Fibroblast of lung (primary cell): ENCODE results near the gene RPL13A. TPM values are rescaled to one million over a fixed set of nuclear protein-coding genes. Genes with fewer than 3 reads are reported as not detected.

Experiments
- DNase-seq, 2 donors: peaks; one replicate each; pipeline versions ENCODE4 v3.0.0 to v3.0.0-alpha.2; 2010; ENCODE audit warnings: low read depth in 2 of 2
- H2AFZ ChIP-seq: 2 replicates; pipeline ENCODE4 v1.5.1; 2012; ENCODE audit warnings: low read length, control low read depth, inconsistent platforms
- H3K27ac ChIP-seq: 2 replicates; pipeline ENCODE4 v1.5.1; 2011; ENCODE audit warnings: low read length, control low read depth; ENCODE audit not compliant: insufficient read depth
- H3K27me3 ChIP-seq: 2 replicates; pipeline ENCODE4 v1.5.1; 2011; ENCODE audit warnings: mild to moderate bottlenecking, low read length; ENCODE audit not compliant: control insufficient read depth, insufficient read depth
- H3K36me3 ChIP-seq: 2 replicates; pipeline ENCODE4 v1.5.1; 2011; ENCODE audit warnings: low read length; ENCODE audit not compliant: control insufficient read depth, insufficient read depth
- H3K4me1 ChIP-seq: 2 replicates; pipeline ENCODE4 v1.5.1; 2011; ENCODE audit warnings: low read length; ENCODE audit not compliant: control insufficient read depth, insufficient read depth; ENCODE audit errors: extremely low read depth
- H3K4me2 ChIP-seq: 2 replicates; pipeline ENCODE4 v1.5.1; 2011; ENCODE audit warnings: low read length, control low read depth; ENCODE audit not compliant: insufficient read depth; ENCODE audit errors: extremely low read depth
- H3K4me3 ChIP-seq, 4 experiments: fragments of 200-600 bp in 1 of 4; sonication (generic) in 1 of 4; replicated peaks in 1 of 4; 2 replicates each; pipeline ENCODE4 v1.5.1; 2011 to 2016; ENCODE audit warnings: low read length in 4 of 4, low read depth in 3 of 4, mild to moderate bottlenecking in 3 of 4, control low read depth in 2 of 4, inconsistent platforms in 1 of 4, mixed read lengths in 1 of 4; ENCODE audit not compliant: insufficient read depth in 1 of 4; ENCODE audit errors: control extremely low read depth in 1 of 4
- H3K79me2 ChIP-seq: 2 replicates; pipeline ENCODE4 v1.5.1; 2012; ENCODE audit warnings: mild to moderate bottlenecking, low read length, inconsistent platforms; ENCODE audit not compliant: control insufficient read depth, insufficient read depth
- H3K9ac ChIP-seq: 2 replicates; pipeline ENCODE4 v1.5.1; 2011; ENCODE audit warnings: mild to moderate bottlenecking, low read length, control low read depth; ENCODE audit not compliant: insufficient read depth
- H3K9me3 ChIP-seq: 2 replicates; pipeline ENCODE4 v1.5.1; 2012; ENCODE audit warnings: low read depth, low read length; ENCODE audit not compliant: control insufficient read depth, insufficient read depth
- H4K20me1 ChIP-seq: 2 replicates; pipeline ENCODE4 v1.5.1; 2011; ENCODE audit warnings: low read length; ENCODE audit not compliant: control insufficient read depth, insufficient read depth; ENCODE audit errors: extremely low read depth
- CTCF ChIP-seq, 2 donors: IDR thresholded peaks in 1 of 2; conservative IDR thresholded peaks in 1 of 2; 1 replicate in 1 of 2; 2 replicates in 1 of 2; pipeline ENCODE4 v1.5.1; 2011 to 2012; ENCODE audit warnings: low read length in 2 of 2, control low read depth in 1 of 2, inconsistent platforms in 1 of 2, low read depth in 1 of 2, mild to moderate bottlenecking in 1 of 2
- EZH2 ChIP-seq: IDR thresholded peaks from 2 replicates; pipeline ENCODE4 v1.5.1; 2012; ENCODE audit warnings: low read length, control low read depth, mild to moderate bottlenecking; ENCODE audit errors: missing control alignments
- polyA plus RNA-seq, 2 donors: library from polyadenylated mRNA; depleted of rRNA in 1 of 2; stranded (reverse) in 1 of 2; unstranded in 1 of 2; fragments of >200 nt; gene quantifications; 2 replicates each; pipeline ENCODE4 v1.2.1, GENCODE V29; 2011 to 2012; ENCODE audit warnings: missing spikeins in 1 of 2
- total RNA-seq: library from RNA; depleted of rRNA; stranded (reverse); fragments of >200 nt; gene quantifications from 2 replicates; pipeline ENCODE4 v1.2.1, GENCODE V29; 2014

The RPL13A gene
- total and polyA plus RNA-seq, 2 donors (not counting 1 experiment from before 2014, with no cell fraction given), result 1,418 to 3,385 TPM

- Histone ChIP-seq H4K20me1 (peaks cover 4% of the 10 kb centered on the region), H3K4me3 (no peak overlapping the region), H3K27me3 (no peaks in the 10 kb centered on the region), H3K9ac (no peak overlapping the region), H3K36me3 (peaks cover 33% of the 10 kb centered on the region), H3K4me2 (no peak overlapping the region), H3K79me2 (peaks cover 51% of the 10 kb centered on the region), H3K9me3 (no peaks in the 10 kb centered on the region), H3K4me1 (peaks cover 17% of the 10 kb centered on the region), H3K27ac (no peak overlapping the region), H2AFZ (no peak overlapping the region)
- TF ChIP-seq CTCF (conservative IDR thresholded peaks at IDR 0.05 in 1 of 2, IDR thresholded peaks at IDR 0.05 in 1 of 2; ENCODE audit: low read depth in 1 of 2, low read length in 2 of 2), result no peak
- TF ChIP-seq EZH2, result no peak
- peak; percentile 31 to 34 for DNase-seq
Observed at GRCh38 chr19:49492573-49493405, 5.4 kb downstream of the RPL13A start.

- Histone ChIP-seq H3K9ac (peak overlapping the region; percentile 95), H3K4me2 (peak overlapping the region; percentile 97), H3K79me2 (peaks cover 28% of the 10 kb centered on the region), H3K27ac (peak overlapping the region; percentile 92), H3K9me3 (no peaks in the 10 kb centered on the region), H4K20me1 (no peaks in the 10 kb centered on the region), H3K27me3 (no peaks in the 10 kb centered on the region), H3K4me1 (peaks cover 9% of the 10 kb centered on the region), H2AFZ (no peak overlapping the region), H3K4me3 (peak overlapping the region; percentile 88 to 97 (median 95)), H3K36me3 (peaks cover 31% of the 10 kb centered on the region)
- no peak for DNase-seq
- TF ChIP-seq EZH2 (no peak), CTCF (conservative IDR thresholded peaks at IDR 0.05 in 1 of 2, IDR thresholded peaks at IDR 0.05 in 1 of 2; ENCODE audit: low read depth in 1 of 2, low read length in 2 of 2) (no peak)
Observed at GRCh38 chr19:49496574-49497008, 9.2 kb downstream of the RPL13A start.

- no peaks in the 10 kb centered on the region for H3K27me3 ChIP-seq
- H3K9me3 ChIP-seq, result no peaks in the 10 kb centered on the region
- H3K79me2 ChIP-seq, result peaks cover 28% of the 10 kb centered on the region
- peaks cover 27% of the 10 kb centered on the region for H3K36me3 ChIP-seq
- peak overlapping the region; percentile 95 for H3K9ac ChIP-seq
- H2AFZ ChIP-seq, result no peak overlapping the region
- DNase-seq, result peak; percentile 50 to 65
- peaks cover 9% of the 10 kb centered on the region for H3K4me1 ChIP-seq
- TF ChIP-seq CTCF (conservative IDR thresholded peaks at IDR 0.05 in 1 of 2, IDR thresholded peaks at IDR 0.05 in 1 of 2; ENCODE audit: low read depth in 1 of 2, low read length in 2 of 2), result no peak
- H4K20me1 ChIP-seq, result no peaks in the 10 kb centered on the region
- H3K4me3 ChIP-seq, result peak overlapping the region; percentile 88 to 97 (median 95)
- H3K27ac ChIP-seq, result peak overlapping the region; percentile 92
- peak overlapping the region; percentile 97 for H3K4me2 ChIP-seq
Observed at GRCh38 chr19:49497047-49497788, 9.8 kb downstream of the RPL13A start.
